NCI-H2171 treated with DMSO at 0.1 percent for 48 hours (cell line): ENCODE data around the gene SEC16A.

Experiments
- DNase-seq: peaks from one replicate; lab custom pipeline; 2025; lab: John Stamatoyannopoulos, UW

Gene SEC16A

DNA sequence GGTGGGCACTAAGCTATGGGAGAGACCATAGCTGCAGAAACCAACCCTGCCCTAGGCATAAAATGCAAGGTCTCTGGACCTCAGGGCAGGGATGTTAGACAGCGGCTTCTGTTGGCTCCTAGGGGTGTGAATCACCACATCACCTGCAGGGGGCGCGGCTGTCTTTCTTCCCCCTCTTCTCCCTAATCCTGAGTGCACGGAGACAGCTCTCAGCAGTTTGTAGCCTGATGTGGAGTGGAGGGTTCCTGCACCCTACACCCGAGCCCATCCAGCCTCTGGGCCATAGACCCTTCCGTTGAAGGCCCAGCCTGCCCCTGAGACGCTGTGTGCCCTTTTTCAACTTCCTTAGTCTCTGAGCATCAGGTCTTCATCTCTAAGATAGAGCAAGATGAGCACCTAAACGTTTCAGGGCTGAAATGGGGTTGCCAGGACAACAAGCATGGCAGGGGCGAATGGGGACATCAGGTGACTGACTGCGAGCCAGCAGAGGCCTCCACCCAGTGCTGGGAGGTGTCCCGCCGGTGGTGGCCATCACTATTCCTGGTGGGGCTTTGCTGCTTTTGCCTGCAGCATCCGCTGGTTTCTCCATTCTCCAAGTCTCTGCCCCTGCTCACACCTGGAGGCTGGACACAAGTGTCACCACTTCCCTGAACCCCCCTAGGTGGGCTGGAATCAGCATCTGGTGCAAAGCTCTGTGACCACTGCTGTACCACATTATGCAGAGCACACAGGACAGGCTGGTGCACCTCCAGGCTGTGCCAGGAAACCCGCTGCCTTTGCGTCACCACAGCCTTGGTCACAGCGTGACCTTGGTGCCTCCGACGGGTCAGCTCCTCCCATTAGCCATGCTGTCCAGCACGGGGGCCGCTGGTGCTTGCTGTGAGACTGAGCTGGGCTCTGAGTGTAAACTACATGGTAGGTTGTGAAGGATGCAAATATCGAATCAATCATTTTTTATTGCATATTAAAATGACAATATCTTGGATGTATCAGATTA lies 2.5 kb upstream of the SEC16A start:
- peak; percentile 88 for DNase-seq

DNA sequence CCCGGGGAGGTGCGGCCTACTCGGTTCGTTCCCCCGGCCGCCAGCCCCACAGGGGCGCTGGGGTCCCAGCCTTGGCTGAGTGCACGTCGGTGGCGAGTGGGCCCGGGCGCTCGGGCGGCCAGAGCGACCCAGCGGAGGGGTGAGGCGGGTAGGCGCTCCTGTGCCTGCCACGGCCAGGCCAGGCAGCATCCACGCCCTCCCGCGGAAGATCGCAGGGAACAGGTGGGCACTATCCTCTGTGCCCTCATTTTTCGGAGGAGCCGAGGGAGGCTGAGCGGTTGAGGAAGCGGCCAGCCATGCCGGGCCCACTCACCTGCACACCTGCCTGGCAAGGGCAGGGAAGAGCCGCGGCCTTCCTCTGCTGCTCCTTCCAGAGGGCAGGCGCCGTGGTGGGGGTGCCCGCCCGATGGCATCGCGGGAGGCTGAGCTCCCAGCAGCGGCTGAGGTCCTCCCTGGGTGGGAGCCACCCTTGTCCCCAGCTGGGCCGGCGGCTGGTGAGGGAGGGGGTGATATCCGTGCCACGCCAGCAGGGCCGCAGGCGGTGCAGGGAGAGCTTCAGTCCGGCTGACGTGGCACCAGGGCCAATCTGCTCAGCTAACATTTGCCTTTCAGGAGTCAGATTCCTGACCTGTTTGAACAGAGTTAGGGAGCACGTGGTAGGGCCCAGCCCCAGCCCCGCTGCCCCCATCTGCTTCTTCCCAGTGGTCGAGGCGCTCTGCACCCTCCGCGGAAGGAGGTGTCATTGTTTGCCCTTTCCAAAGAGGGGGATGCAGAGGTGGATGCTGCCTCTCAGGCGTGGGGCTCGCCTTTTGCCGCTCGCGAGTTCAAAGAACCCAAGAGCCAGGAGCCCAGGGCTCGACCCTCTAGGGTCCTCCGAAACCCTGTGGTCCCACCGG lies 1.6 kb upstream of the SEC16A start:
- DNase-seq, result peak; percentile 72

DNA sequence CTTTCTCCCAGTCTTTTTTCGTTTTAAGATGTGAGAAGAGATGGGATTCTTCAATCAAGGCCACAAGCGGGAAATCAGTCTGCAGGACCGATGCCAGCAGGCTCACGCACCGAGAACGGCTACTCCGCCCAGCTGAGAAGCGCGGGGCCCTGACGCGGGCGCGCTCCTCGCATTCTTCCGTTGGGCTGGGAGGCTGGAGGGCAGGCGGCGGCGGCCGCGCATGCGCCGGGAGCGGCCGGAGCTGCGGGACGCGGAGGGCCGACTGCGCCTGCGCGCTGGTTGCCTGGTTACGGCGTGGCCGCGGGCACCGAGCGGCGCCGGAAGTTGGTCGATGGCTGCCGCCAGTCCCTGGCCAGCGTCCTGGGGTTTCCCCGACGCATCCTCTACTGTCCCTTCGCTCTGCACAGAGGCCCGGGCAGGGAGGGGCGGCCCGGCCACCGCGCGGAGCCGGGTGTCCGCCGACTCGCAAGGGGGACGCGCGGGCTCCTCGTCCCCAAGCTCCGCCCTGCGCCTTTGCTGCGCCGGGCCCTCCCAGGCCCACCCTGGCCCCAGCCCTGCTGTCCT lies 831 bp upstream of the SEC16A start:
- peak; percentile 96 for DNase-seq

DNA sequence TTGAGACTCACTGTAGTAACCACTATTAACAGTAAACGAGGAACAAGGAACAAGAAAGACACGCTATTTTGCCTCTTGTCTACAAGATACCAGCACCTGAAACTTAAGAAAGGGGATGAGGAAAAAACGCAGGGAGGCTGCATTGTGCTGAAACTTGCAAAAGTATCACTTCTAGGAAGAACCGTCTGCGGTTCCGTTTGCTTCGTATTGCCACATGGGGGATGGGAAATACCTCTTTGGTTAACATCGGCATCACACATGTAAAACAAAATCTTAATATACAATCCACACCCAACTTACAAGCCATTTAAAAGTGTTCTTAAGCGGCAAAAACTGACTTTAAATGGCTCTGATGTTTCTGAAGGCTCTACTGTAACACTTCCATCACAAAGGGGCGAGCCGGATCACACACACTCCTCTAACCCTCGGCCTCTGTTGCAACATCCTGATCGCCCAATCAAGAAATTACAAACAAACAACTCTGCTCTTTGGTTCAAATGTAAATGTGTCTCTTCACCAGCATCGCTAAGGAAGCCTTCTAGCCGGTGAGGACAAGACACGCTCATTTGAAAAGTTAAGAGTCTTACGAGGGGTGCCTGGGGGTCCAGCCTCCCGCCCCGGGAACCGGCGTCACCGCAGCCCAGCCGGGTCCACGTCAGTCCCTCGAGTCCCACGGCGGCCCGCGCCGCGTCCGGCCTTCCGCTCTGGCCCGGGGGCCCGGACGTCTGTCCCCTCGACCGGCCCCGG lies 621 bp downstream of the SEC16A start:
- no peak for DNase-seq

DNA sequence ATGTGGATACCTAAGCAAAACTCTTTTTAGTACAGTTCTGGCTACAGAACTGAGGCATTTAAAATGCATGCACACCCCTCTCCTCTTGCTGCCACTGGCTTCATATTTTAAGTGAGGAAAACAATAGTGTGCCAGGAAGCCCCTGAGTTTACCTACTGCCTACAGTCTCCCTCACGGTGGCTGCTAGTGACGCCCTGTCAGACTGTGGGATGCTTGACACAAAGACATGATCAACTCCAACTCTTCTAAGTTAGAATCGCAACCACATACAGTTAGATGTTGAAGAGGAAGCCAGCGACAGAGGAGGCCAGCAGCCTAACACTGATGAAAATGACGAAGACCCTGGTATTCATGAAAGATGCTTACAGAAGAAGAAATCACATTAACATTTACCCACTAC lies 1.3 kb downstream of the SEC16A start:
- DNase-seq, result no peak

DNA sequence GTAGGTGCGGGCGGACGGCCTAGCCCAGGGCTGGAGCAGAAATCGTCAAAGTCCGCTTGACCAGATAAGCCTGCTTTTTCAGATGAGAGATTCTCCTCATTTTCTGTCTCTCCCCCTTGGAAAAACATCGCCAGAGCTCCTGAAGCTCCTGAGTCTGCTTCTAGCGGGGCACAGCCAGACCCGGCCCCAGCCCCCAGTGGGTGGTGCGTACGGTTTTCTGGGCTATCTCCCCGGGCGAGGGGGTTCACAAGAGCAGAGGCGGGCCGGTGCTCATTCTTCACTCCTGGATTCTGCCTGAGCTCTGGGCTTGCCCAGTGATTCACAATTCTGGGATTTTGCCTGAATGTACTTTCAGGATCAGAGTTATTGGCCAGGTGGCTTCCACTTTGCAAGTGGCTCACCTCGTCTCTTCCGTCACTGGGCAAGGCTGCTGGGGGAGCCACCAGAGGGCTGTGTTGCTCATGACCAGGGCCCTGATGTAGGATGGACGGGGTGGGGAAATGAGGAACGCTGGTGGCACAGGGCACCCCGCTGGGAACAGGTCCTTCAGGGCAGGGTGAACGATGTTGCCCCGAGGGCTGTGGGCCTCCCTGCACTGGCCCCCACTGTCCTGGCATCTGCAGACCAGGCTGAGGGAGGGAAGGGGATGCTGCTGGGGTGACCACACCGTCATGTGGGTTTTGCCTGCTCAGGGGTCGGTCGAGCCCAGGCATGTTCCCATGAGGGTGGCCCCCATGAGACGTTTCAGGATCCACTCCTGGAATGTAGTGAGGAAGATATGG lies 6.3 kb downstream of the SEC16A start:
- DNase-seq, result no peak

DNA sequence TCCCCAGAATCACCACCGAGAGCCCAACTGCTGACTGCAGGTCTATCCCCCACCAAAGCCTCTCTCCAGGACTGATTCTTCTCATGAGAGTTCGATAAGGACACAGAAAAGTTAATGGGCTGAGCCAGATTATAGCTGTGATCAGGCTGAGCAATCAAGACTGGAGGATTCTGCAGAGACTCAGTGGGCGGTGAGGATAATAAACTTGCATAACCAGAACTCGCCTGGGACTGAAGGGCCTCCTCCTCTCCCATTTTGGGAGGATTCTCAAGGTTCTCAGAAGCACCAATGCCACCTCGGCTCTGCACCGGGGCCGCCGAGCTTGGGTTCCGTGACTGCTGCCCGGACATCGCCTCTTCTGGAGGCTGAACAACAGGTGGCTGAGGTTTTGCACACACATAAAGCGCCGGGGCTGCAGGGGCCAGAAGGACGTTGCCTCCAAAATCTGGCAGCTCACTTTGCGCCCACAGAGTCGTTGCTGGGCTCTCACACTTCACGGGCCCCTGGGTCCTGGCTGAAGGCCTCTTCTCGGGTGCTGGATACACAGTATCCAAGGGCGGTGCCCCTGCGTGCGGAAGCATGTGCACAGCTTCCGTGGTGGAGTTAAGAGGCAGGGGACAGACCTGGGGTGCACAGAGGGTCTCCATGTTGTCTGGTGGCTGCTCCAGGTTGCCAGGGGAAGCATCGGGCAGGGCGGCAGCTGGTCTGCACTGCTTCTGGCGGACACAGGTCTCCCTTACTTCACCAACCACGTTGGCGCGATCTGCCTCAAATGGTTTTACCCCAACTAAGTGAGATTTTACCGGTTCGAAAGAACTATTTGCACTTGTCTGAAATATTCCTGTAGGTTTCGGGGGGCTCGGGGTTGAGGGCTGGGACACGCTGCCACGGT lies 7.6 kb downstream of the SEC16A start:
- DNase-seq, result no peak

DNA sequence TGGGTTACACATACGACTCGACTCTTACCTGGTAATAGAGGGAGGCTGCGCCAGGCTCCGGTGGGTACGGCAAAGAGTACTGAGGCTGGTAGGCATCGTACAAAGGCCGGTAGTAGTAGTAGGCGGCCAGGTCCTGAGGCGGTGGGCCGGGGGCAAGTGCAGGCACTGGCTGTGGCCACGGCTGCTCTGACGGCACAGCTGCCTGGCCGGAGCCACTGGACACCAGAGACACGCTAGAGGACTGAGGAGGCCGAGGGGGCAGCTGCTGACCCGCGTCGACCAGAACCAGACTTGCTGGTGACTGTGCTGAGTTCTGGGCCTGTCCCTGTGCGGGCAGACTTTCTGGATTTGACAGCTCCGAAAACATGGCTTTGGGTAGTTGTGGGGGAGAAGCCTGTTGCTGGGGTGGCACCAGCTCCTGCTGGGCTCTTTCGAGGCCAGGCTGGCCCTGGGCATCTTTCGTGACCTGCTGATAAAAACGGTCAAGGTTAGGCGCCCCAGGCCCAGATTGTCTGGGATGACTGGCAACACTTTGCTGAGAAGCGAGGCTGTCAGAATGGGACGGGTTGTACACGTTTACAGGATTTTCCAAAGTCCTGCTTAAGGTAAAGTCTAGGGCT lies 8.7 kb downstream of the SEC16A start:
- no peak for DNase-seq

DNA sequence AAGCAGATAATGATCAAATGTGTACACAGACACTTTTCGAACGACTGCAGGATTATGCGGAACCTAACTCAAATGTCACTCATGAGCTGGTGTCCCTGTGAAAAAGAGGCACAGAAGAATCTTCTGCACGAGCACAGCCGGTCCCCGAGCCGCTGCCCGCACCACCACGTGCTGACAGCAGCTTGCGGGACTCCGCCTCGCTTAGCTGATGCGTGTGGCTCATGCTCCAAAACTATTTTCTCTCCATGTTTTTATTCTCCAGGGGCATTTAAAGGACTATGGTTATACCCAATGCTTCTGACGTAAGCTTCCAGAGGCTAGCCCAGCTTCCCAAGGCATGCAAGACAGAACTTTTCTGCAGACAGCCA lies 9.5 kb downstream of the SEC16A start:
- DNase-seq, result no peak

DNA sequence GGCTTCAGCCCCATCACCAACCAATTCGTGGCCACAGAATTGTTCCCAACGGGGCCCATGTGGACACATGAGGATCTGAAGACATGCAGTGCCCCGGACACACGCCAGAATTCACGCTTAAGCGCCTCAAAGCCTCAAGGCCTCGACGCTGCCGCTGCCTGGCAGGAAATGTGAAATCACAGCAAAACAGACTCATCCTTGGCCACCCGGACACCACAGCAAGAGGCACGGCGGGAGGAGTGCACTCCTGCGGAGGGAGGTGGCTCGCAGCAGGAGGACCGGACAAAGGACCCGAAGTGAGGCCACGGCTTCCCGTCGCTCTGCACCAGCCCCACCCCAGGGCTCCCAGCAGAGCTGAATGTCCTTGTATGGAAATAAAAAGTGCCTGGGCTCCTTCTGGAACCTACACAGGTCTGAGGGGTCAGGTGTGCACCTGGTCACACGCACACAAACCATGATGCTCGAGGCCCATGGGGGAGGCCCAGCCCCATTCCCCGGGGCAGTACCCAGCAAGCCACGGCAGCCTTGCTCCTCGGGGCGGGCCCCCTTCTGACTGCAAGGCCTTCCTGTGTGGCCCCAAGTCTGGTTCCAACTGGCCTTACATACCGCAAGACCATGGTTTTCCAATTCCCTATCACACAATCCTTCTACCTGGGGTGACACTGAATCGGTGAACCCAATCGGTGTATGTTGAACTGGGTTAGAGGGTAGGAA lies 10.0 kb downstream of the SEC16A start:
- no peak for DNase-seq

DNA sequence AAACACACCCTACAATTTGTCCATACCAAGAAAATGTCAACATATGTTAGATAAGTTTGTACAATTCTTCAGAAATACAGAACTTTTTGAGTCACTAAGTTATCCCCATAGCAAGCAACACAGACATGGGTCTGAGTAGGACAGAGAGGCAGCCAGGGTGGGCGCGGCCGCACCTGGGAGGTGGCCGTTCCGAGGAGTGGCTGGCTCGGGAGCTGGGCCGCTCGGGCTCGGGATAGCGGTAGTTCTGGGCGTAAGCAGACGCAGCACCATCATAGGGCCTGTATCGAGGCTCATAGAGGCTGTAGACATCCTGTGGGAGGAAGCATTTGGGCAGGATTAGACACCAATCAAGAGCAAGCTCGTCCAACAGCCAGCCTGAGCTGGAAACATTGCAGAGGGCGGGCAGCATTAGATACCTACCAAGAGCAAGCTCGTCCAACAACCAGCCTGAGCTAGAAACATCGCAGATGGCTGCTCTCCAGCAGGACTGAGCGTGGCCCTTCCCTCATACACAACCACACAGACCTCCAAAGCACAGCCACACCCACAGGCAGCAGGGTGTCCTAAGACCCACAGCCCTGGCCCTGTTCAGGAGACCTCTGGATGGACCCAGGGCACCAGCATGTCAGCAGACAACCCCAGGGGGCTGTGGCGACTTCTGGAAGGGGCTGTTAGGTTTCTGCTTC lies 10.9 kb downstream of the SEC16A start:
- DNase-seq, result no peak

DNA sequence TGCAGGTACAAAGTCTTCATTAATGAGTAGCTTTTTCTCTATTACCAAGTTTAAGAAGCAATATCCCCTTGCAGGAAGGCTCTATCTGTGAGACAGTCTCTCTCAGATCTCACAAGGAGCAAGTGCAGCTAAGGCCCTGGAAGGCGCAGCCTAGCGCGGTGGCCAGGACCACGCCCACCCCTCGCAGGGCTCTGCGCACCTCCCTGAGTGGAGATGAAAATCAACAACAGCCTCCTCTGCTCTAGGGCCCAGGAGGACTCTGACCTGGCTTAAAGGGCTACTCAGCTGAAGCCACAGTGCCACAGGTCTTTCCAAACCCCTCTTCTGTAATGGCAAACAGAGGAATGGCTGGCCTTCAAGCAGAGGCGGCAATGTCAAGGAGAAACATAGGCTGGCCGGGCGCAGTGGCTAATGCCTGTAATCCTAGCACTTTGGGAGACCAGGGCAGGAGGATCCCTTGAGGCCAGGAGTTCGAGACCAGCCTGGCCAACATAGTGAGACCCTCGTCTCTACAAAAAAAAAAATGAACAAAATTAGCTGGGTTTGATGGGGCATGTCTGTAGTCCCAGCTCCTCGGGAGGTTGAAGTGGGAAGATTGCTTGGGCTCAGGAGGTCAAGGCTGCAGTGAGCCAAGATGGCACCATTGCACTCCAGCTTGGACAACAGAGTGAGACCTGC lies 11.9 kb downstream of the SEC16A start:
- DNase-seq, result no peak

DNA sequence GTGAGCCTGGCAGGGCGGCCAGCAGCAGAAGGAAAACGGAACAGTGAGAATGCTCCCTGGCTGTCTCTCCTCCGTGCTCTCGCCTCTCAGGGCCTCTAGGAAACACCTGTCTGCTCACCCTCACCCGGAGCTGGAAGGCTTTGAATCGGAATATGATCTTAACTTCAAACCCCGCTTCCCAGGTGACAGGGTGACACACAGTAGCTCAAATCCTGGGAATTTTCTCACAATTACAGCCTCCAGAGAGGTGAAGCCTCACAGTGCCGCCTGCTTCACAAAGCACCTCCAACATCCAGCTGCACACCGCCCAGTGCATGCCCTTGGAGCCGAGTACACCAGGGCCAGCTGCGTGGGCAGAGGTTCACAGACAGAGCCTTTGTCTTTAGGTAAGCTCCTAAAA lies 12.5 kb downstream of the SEC16A start:
- no peak for DNase-seq

DNA sequence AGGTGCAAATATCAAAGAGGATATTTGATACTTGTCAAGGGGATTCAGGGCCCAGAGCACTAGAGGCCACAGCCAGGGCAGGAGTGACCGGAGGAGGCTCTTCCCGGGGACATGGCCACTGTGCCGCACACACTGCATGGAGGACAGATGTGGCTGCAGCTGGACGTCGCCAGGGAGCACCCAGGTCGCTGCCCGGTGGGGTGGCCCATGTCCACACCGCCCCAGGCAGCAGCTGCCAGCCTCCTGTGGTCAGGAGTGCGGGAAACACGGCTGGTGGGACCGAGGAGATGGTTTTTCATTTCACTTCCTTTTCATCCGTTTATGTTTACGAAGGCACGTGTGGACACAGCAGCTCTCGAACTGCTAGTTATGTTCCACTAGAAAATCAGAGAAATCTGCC lies 15.1 kb downstream of the SEC16A start:
- no peak for DNase-seq

DNA sequence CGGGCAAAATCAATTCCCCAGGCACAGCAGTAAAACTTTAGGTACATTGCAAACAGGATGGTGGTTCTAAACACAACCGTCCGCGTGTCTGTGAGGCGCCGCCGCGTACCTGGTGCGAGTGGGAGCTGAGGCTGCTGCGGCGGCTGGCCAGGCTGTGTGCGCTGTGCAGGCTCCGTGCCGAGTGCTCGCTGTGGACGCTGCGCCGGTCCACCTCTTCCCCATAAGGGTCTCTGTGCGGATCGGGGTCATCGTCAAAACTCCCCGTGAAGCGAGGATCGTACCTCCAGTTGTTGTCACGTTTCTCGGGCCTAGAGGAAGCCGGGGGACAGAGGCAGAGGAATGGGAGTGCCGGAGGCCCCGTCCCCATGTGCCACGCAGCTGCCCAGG lies 16.7 kb downstream of the SEC16A start:
- DNase-seq, result no peak

DNA sequence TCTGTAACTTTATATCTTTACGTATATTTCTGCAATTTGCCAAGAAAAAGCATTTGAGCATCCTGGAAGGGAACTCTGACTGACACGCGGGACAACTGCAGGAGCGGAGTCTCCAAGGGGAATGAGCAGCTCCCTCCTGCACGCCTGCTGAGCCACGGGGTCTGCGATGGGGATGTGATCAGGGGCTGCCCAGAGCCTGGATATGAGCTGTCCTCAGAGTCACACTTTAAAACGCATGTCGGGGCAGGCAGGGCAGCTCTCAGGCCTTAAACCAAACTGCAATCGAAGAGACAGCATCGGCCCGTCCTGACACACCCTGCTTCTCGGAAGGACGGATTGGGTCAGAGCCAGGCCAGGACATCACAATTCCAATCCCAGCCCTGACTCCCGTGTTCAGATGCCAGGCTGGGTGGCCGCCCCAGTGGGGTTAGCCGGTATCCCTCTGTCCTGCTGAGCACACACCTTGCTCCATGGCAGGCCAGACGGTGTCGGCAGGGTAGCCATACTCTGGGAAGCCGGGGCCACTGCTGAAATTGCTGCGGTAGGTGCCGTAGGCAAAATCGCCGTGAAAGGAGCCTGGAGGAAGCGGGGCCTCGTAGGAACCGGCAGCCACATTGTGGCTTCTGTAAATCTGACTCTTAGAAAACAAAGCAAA lies 17.2 kb downstream of the SEC16A start:
- no peak for DNase-seq

DNA sequence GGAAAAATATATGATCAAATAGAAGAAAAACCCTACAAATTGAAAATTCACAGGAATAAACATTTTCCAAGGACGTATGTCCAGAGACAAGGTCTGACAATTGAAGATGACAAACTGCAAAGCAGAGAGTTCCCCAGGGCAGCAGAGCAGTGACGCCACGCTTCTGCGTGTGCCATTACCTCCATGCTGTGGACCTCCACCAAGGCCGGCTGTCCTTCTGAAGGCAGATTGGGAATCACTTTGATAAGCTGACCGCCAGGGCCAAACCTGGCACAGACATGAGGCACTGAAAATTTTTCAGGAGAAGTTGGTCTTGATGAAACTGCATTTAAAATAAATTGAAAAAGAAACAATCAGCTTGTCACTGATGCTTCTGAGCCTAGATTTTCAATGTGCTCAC lies 18.6 kb downstream of the SEC16A start:
- no peak for DNase-seq
